ENCODE measurements around the gene TFF1.

DNA sequence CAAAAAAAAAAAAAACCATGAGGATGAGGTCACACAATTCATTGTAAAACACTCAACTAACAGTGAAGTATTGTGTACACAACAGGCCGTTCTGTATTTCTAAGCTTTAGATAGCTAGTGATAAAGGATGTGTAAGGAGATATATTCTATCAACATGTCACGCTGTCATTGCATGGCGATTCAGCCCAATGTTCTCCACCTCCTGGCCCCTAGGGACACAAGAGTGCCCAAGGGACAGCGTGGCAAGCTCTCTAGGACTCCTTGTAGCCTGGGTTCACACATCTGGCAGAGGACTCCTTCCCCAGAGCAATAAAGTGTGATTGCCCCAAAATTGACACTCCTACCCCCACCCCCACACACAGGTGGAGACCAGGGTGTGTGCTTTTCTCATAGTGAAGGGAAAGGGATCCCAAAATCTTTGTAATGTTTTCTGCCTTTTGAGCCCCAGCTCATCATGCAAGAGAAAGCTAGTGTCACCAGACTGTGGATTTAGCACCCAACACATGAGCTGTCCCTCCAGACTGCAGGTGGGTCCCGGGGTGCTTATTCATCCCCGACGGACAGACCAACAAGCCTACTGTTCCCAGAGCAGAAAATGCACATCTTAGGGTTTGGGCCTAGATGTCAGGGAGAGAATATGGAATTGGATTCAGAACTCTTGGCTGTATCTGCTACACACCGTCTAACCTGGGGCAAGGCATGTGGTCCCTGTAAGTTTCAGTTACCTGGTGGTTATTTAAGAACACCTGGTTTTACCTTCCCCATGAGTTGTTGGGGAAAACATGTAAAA lies 18.0 kb upstream of the TFF1 start:
- peak in 1 of 5 experiments; percentile 23 for TF ChIP-seq CTCF (IDR thresholded peaks at IDR 0.05)
- no peak for TF ChIP-seq POLR2A (IDR thresholded peaks at IDR 0.05)
- TF ChIP-seq POLR2AphosphoS5 (IDR thresholded peaks at IDR 0.05): no peak

Data from transverse colon (tissue), 4 donors.